ENCODE results near the gene NARS2. TPM values are rescaled to one million over a fixed set of nuclear protein-coding genes. Genes with fewer than 3 reads are reported as not detected.

NARS2 gene
- total RNA-seq, 3 donors from 2014 or later (not counting 1 experiment from before 2014, with no cell fraction given) = 6.5 to 9.6 (median 8.8) TPM

GRCh38 chr11:78577495-78577894 is 2.8 kb upstream of the NARS2 start:
- intact Hi-C loops (cut with micrococcal nuclease) = no loop called here
- H3K36me3 Mint-ChIP-seq = no peaks in the 10 kb centered on the region
- ATAC-seq (no peak), DNase-seq (no peak)
- no peaks in the 10 kb centered on the region for H3K36me3 ChIP-seq (ENCODE audit: control insufficient read depth, insufficient read depth, low read length)
- H3K4me3 ChIP-seq (ENCODE audit: low read length) = no peak overlapping the region
- peaks cover 24 to 25% of the 10 kb centered on the region in 2 donors for H3K4me1 Mint-ChIP-seq
- peak overlapping the region; percentile 11 for H3K4me3 Mint-ChIP-seq
- H3K9me3 ChIP-seq (ENCODE audit: control insufficient read depth, insufficient read depth, low read length) = no peaks in the 10 kb centered on the region
- H3K9me3 Mint-ChIP-seq = no peaks in the 10 kb centered on the region
- no peaks in the 10 kb centered on the region for H3K27me3 ChIP-seq (ENCODE audit: control insufficient read depth, insufficient read depth, low read length)
- no peak for TF ChIP-seq CTCF (IDR thresholded peaks at IDR 0.05)
- H3K27ac ChIP-seq (ENCODE audit: low read length) = no peak overlapping the region
- 78% methylated on average over 4 of the region's 4 CpGs for WGBS (ENCODE audit: insufficient coverage)
- H3K4me1 ChIP-seq (ENCODE audit: control insufficient read depth, insufficient read depth, low read length) = peaks cover 7% of the 10 kb centered on the region
- H3K27me3 Mint-ChIP-seq (ENCODE audit: low read depth in 2 of 2) = peaks cover 6 to 11% of the 10 kb centered on the region in 2 donors
- no peak overlapping the region for H3K27ac Mint-ChIP-seq

- H3K36me3 ChIP-seq (ENCODE audit: control insufficient read depth, insufficient read depth, low read length) = no peaks in the 10 kb centered on the region
- 67% methylated on average over 8 of the region's 8 CpGs for WGBS (ENCODE audit: insufficient coverage)
- no peak overlapping the region for H3K27ac ChIP-seq (ENCODE audit: low read length)
- intact Hi-C loops (cut with micrococcal nuclease) = no loop called here
- DNase-seq (no peak), ATAC-seq (no peak)
- no peak overlapping the region for H3K27ac Mint-ChIP-seq
- no peaks in the 10 kb centered on the region for H3K27me3 ChIP-seq (ENCODE audit: control insufficient read depth, insufficient read depth, low read length)
- TF ChIP-seq CTCF (IDR thresholded peaks at IDR 0.05) = no peak
- H3K4me3 Mint-ChIP-seq = no peak overlapping the region
- no peaks in the 10 kb centered on the region for H3K9me3 ChIP-seq (ENCODE audit: control insufficient read depth, insufficient read depth, low read length)
- H3K4me1 ChIP-seq (ENCODE audit: control insufficient read depth, insufficient read depth, low read length) = peaks cover 7% of the 10 kb centered on the region
- H3K4me1 Mint-ChIP-seq = peaks cover 24 to 25% of the 10 kb centered on the region in 2 donors
- no peaks in the 10 kb centered on the region for H3K9me3 Mint-ChIP-seq
- no peaks in the 10 kb centered on the region for H3K36me3 Mint-ChIP-seq
- no peak overlapping the region for H3K4me3 ChIP-seq (ENCODE audit: low read length)
- H3K27me3 Mint-ChIP-seq (ENCODE audit: low read depth in 2 of 2) = peaks cover 2 to 7% of the 10 kb centered on the region in 2 donors
Measured at GRCh38 chr11:78576549-78577097, 2.0 kb upstream of the NARS2 start.

- peaks cover 7% of the 10 kb centered on the region for H3K4me1 ChIP-seq (ENCODE audit: control insufficient read depth, insufficient read depth, low read length)
- H3K27me3 ChIP-seq (ENCODE audit: control insufficient read depth, insufficient read depth, low read length) = no peaks in the 10 kb centered on the region
- H3K27ac ChIP-seq (ENCODE audit: low read length) = peak overlapping the region; percentile 84
- Mint-ChIP-seq H3K4me3 (peak overlapping the region; percentile 98), H3K4me1 (peaks cover 24 to 25% of the 10 kb centered on the region in 2 donors), H3K27me3 (ENCODE audit: low read depth in 2 of 2) (no peaks in the 10 kb centered on the region), H3K36me3 (peaks cover 6% of the 10 kb centered on the region), H3K9me3 (no peaks in the 10 kb centered on the region), H3K27ac (peak overlapping the region; percentile 94 to 97)
- peak overlapping the region; percentile 86 for H3K4me3 ChIP-seq (ENCODE audit: low read length)
- WGBS (ENCODE audit: insufficient coverage) = 85% methylated on average over 10 of the region's 10 CpGs
- TF ChIP-seq CTCF (IDR thresholded peaks at IDR 0.05) = no peak
- ATAC-seq = no peak
- intact Hi-C loops (cut with micrococcal nuclease) = no loop called here
- no peaks in the 10 kb centered on the region for H3K9me3 ChIP-seq (ENCODE audit: control insufficient read depth, insufficient read depth, low read length)
- DNase-seq = no peak
- peaks cover 4% of the 10 kb centered on the region for H3K36me3 ChIP-seq (ENCODE audit: control insufficient read depth, insufficient read depth, low read length)
Measured at GRCh38 chr11:78575478-78575877, 814 bp upstream of the NARS2 start.

GRCh38 chr11:78573681-78574080 is 983 bp downstream of the NARS2 start:
- peak in 1 of 2 donors; percentile 20 for DNase-seq
- Histone ChIP-seq H3K4me1 (ENCODE audit: control insufficient read depth, insufficient read depth, low read length) (peaks cover 7% of the 10 kb centered on the region), H3K4me3 (ENCODE audit: low read length) (peak overlapping the region; percentile 86), H3K27ac (ENCODE audit: low read length) (no peak overlapping the region), H3K9me3 (ENCODE audit: control insufficient read depth, insufficient read depth, low read length) (no peaks in the 10 kb centered on the region), H3K36me3 (ENCODE audit: control insufficient read depth, insufficient read depth, low read length) (peaks cover 9% of the 10 kb centered on the region), H3K27me3 (ENCODE audit: control insufficient read depth, insufficient read depth, low read length) (no peaks in the 10 kb centered on the region)
- peaks cover 6% of the 10 kb centered on the region for H3K36me3 Mint-ChIP-seq
- no peak for TF ChIP-seq CTCF (IDR thresholded peaks at IDR 0.05)
- H3K9me3 Mint-ChIP-seq = no peaks in the 10 kb centered on the region
- intact Hi-C loops (cut with micrococcal nuclease) = loop anchor here (1.0 kb wide), 1 partner anchor 108 kb away; no protein-coding TSS in a partner anchor
- no peaks in the 10 kb centered on the region for H3K27me3 Mint-ChIP-seq (ENCODE audit: low read depth in 2 of 2)
- ATAC-seq = no peak
- 16% methylated on average over 5 of the region's 5 CpGs for WGBS (ENCODE audit: insufficient coverage)
- peak overlapping the region; percentile 98 for H3K4me3 Mint-ChIP-seq
- H3K27ac Mint-ChIP-seq = peak overlapping the region; percentile 94 to 97
- H3K4me1 Mint-ChIP-seq = peaks cover 24 to 25% of the 10 kb centered on the region in 2 donors

All from natural killer cell (primary cell).